Skin of body (tissue), 2 donors: ENCODE results near the gene CPTP. TPM values are rescaled to one million over a fixed set of nuclear protein-coding genes. Genes with fewer than 3 reads are reported as not detected.

ENCODE experiments used
- DNase-seq: peaks from one replicate; lab custom pipeline; 2025; lab: John Stamatoyannopoulos, UW
- total RNA-seq: library from RNA; depleted of rRNA; stranded (reverse); fragments of >200 nt; gene quantifications from one replicate; pipeline ENCODE4 v1.2.3, GENCODE V29; 2014

CPTP gene
- total RNA-seq, 1 donor from 2014 or later: 8.7 TPM

DNA sequence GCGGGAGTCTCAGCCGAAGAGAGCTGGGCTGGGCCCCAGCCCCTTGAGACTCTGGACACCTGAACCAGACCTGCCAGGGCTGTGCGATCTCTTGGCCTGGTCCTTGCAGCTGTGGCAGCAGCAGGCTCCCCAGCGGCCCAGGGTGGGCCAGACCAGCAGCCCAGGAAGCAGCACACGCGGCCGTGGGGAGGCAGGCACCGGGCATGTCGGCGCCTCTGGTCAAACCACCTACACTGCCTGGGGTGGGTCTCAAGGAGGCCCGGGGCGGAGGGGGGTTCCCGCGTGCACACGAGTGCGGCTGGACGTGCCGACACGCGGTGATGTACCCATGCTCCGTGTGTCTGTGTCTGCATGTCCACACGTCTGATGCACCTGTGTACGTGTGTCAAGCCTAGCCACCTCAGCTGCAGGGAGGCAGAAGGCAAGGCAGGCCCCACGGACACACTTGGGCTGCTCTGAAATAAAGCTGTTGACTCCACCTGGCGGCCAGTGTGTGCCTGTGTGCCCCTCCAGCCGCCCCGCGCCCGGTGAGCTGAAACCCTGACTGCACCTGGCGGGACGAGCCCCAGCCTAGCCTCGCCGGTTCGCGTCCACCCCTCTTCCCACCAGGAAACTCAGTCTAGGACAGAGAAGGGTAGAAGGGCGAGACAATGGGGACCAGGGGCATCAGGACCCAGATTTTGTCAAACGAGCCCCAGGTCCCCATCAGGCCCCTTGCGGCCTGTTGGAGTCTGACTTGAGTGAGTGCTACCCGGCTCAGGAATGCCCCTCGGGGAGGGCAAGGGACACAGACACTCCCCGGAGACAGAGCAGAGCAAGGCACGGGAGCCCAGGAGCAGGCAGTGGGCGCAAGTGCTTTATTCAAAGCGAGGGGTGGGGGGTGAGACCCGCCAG lies 32.8 kb upstream of the CPTP start:
- no peak for DNase-seq

DNA sequence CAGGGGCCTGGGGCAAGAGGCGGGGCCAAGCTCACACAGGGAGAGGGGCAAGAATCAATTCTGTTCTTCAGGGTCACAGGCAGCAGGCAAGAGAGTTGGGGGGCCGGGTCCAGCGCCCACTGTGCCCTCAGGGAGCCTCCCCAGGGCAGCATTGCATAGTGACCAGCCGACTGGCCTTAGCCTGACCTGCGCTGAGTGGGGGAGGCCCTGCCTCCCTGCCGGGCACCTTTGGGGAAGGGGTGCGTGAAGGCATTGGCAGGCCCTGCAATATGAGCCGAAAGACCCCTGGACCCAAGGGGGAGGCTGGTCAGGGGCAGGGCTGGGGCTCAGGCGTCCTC lies 32.2 kb upstream of the CPTP start:
- no peak for DNase-seq

DNA sequence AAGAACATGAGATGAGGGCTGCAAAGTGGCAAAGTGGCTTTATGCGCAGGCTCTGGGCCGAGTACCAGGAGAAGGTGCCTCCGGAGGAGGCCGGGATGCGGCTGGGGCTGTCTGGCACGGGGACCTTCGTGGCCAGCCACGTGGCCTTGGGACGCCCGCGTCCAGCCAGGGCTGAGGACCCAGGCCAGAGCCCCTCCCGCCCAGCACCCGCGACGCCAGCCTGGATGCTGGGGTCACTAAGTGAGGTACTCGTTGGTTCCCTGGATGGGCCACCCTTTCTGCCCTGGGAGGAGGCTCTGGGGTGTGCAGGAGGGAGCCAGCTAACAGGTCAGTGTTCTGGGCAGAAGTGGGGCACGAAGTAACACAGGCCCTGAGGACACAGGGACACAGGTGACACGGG lies 31.8 kb upstream of the CPTP start:
- DNase-seq: no peak

DNA sequence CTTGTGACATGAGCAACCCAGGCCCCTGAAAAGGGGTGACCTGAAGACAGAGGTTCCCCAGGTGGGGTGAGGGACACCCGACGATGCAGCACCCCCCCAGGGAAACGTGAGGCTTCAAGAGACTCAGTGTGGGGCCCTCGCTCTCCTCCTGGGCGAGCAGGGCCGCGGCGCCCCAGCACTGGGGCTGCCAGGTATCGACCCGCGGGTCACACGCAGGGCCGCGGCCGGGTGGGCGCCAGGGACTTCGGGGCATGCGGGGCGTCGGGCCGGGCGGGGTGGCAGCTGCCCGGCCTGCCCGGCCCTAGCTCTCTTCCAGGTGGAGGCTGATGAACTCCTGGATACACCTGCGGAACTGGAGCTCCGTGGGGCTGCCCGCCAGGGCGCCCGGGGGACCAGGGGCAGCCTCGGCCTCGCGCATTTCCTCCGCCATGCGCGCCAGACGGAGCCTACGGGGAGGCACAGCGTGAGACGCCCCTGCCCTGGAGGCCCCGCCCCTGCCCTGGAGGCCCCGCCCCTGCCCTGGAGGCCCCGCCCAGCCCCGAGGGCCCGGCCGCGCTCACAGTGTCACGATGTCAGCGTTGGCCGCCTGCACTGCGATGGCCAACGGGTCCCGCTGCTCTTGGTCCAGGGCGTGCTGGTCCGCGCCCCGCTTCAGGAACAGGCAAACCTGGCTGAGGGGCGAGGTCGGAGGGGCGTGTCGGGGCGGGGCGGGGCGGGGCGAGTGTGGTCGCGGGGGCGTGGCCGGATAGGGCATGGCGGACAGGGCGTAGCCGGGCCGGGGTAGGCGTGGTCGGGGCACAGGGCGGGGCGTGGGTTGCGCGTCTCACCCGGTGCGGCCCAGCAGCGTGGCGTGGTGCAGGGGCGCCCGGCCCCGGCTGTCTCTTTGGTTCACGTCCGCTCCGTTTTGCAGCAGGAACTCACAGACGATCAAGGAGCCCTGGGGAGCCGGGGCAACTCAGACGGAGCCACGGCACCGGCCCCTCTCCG lies 31.0 kb upstream of the CPTP start:
- DNase-seq: no peak

DNA sequence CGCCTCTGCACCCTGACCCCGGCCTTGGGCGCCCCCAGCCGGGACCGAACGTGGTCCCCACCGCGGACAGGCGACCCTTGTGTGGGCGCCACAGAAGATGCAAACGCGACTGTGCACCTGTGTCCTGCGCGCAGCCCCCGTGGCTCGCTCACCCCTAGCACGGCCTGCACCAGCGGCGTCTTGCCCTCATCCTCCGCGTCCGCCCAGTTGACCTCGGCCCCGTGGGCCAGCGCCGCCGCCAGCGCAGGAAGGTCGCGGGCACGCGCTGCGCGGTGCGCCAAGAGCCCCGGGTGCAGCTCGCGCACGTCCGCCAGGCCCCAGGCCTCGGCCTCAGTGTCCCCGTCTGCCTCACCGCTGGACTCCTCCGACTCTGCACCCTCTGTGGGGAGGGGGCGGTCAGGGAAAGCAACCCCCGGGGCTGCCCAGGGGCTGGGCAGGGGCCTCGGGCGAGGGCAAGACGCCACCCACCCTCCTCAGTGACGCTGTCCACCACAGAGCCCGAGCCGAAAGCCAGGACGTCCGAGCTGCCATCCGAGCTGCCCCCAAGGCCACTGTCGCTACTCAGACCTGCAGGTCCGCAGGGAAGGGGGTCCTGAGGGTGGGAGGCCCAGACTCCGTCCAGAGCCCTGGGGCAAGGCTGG lies 30.2 kb upstream of the CPTP start:
- no peak for DNase-seq

DNA sequence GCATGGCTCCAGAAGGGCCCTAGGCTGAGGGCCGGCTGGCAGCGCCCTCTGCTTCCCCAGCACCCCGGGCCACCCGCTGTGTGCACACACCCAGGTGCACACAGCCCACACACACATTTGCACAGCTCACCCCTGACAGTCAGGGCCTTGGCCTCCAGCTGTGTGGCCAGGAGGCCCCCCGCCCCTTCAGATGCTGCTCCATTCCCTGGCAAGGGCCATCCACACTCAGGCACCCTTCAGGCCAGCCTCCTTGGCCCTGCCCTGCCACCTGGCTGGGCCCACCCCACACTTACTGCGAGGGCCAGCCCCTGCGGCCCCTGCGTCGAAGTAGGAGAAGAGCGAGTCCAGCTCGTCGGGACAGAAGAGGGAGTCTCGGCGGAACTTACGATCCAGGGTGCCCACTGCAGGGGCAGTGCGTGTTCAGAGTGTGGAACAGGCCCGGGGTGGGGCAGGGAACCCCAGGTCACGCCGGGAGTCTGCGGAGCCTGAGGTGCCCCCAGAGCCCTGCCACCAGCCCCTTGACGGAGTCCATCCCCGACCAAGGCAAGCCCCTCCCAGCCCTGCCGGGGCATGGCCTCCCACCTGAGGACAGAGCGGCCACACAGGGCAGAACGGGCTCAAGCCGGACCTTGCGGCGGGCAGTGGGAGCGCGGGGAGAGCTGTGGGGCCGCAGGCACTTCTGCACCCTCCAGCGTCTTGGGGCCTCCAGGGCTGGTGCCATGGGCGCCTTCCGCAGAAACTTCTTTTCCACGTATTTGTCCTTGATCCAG lies 29.3 kb upstream of the CPTP start:
- DNase-seq: no peak

DNA sequence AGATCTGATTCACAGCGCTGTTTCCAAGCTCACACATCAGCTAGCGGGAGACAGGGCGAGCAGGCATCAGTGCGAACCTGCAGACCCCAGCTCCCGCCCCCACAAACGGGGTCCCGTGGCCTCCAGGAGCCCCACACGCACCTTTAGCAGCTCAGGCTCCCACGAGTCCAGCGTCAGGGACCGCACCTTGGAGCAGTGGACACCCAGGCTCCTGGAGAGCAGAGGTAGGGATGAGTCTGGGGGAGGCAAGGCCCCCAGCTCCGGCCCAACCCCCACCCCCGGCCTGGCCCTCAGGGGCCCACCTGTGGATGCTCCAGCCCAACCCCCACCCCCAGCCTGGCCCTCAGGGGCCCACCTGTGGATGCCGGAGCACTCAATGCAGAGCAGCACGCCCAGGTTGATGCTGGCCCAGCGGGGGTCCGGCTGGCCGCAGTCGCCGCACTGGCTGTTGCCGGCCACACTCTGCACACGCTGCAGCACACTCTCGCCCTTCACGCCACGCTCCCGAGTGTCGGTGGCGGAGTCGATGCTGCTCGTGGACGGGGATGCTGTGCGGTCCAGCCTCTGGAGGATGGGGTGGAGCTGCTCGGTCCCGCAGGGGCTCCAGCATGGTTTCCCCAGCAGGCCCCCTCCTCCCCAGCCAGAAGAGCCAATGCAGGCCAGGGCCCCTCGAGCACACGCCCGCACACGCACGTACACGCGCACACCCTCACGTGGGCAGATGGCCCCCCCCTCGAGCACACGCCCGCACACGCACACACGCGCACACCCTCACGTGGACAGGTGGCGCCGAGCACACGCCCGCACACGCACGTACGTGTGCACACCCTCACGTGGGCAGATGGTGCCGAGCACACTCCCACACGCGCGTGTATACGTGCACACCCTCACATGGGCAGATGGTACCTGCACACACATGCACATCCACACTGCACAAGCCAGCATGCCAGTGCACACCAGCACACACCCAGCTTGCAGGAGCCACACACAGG lies 28.2 kb upstream of the CPTP start:
- DNase-seq: no peak

DNA sequence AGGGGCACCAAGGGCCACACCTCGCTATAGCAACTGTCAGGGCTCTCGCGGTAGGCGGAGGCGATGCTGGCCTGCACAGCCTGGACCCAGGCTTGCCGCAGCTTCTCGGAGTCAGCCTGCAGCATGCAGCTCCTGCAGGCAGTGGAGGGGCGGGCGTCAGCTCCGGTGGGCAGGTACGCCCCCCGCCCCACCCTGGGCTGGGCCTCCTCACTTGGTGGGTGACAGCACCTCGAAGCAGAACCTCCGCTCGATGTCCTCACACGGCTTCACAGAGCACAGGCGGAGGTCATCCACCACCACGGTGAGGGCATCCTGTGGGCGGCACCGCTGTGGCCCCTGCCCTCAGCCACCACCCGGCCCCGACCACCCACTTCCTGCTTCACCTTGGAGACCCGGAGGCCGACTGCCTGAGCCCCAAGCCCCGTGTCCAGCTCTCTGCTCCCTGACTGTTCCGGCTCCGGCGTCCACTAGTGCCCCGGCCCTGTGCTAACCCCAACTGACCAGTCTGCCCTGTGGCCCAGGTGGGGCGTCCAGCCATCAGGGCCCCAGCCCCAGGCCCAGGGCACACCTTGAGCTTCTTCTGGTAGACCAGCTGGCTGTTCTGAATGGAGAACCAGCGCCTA lies 26.7 kb upstream of the CPTP start:
- DNase-seq: no peak

DNA sequence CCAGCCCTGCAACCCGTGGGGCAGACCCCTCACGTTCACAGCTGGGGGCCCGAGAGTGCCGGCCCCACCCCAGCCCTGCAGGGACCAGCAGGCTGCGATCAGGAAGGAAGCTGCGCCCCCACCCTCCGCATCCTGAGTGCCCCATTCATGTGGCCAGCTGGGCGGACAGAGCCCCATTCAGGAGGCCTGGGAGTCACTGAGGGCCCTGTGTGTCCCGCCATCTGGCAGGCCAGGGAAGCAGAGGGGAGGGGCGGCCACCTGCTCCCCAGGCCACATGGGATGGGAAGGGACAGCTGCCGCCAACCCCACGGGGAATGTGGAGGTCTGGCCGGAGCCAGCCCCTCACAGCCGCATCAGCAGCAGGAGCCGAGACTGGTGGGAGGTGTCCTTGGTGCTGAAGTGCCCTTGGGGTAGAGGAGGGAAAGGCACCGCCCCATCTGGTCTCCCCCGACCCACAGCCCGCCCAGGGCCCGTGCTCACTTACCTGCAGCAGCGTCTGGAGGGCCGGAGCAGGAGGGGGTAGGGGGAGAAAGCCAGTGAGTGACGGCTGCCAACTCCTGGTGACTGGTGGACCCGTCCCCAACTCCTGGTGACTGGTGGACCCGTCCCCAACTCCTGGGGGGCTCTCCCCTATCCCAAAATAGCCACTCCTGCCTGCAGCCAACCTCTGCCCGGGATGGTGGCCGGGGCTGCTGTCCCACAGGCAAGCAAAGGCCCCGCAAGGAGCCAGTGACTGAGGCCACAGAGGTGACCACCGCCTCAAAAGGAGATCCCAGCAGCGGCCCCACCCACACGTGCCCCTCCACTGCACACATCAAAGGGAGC lies 25.5 kb upstream of the CPTP start:
- no peak for DNase-seq

DNA sequence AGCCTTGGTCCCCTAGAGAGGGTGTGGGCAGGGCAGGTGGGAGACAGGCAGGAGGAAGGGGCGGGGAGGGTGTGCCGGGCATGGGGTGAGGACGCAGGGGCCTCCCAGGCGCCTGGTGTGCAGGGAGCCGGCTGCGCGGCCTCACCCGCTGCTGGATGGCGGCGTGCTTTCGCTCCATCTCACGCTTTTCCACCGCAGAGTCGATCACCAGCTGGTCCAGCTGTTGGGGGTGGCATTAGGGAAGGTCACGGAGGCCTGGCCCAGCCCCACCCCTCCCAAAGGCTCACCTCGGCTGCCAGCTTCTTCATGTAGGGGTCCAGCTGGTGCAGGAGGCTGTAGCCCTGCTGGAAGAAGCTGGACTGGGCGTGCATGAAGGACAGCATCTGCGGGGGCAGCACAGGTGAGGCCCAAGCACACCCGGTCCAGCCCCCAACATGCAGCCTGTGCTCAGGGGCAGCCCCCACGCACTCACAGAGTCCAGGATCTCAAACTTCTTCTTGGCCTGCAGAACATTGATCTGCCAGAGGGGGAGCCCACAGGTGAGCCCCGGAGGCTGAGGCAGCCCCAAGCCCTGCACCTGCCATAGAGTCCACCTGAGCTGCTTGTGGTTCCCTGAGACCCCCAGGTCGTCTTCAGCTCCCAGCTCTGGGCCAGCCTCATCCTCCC lies 24.8 kb upstream of the CPTP start:
- DNase-seq: no peak

DNA sequence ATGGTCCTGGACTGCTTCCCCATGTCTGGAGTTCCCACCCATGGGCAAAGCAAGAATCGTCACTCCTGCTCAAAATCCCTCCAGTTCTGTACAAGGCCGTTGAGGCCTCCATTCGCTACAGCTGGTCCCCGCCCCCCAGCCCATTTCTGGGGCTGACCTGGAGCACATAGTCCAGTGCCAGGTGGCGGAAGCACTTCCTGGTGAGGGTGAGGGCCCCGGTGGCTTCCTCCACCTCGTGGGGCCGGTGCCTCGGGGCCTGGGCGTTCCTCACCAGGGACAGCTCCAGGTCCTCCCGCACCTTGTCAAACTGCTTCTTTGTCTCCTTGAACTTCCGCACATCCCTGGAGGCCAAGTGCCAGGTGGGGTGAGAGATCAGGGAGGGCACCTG lies 24.3 kb upstream of the CPTP start:
- DNase-seq: no peak

DNA sequence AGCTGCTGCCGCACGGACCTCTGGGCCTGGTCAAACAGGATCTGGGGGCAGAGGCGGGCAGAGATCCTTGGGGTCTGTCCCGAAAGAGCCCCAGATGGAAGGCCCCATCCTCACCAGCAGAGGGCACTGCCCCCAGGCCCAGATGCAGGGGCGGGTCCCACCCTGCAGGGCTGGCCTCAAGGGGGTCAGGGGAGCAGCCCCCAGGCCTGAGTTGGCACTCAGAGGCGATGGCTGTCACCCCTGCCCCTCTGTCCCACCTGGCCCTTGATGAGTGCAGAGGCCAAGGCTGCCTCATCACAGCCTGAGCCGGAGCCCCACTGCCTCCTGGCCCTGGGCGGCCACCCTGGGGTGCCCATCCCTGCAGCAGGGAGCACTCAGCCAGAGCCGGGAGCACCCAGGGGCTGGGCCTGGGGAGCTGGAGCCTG lies 22.6 kb upstream of the CPTP start:
- DNase-seq: no peak

DNA sequence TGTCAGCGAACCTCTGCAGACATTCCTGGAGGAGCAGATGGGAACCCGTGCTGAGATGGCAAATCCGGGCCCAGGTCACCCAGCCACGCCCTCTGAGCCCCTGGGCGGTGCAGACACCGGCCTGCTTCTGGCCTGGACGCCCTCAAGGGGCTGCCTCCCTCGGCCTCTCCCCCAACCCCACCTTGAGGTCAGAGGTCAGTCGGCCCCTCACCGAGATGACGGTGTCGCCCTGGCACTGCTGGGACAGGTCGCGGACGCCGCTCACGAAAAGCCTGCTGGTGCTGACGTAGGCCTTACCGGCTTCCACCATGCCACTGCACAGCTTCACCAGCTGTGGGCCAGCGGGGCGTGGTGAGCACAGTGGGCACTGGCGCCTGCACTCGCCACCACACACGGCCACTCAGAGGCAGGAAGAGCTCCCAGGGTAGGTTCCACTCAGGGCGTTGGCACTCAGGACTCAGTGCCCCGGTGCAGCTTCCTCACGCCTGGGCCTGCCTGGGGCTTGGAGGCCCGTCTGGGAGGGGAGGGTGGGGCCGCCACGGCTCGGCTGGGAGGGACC lies 21.6 kb upstream of the CPTP start:
- DNase-seq: no peak

DNA sequence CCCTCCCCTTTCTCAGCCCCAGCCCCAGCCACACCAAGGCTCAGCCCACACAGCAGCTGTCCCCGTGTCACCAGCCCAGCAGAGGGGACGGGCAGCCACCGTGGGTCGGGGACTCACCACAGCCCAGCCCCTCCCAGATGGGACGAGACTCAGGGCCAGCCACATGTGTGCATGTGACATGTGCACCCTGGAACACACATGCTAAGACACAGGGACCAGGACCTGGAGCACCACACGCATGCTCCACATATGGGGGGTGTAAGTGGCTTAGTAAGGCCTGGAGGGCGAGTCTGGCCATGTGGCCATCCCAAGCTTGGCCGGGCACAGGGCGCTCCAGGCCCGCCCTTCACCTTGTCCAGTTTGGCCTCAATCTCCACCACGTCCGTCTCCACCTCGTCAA lies 20.9 kb upstream of the CPTP start:
- DNase-seq: no peak

DNA sequence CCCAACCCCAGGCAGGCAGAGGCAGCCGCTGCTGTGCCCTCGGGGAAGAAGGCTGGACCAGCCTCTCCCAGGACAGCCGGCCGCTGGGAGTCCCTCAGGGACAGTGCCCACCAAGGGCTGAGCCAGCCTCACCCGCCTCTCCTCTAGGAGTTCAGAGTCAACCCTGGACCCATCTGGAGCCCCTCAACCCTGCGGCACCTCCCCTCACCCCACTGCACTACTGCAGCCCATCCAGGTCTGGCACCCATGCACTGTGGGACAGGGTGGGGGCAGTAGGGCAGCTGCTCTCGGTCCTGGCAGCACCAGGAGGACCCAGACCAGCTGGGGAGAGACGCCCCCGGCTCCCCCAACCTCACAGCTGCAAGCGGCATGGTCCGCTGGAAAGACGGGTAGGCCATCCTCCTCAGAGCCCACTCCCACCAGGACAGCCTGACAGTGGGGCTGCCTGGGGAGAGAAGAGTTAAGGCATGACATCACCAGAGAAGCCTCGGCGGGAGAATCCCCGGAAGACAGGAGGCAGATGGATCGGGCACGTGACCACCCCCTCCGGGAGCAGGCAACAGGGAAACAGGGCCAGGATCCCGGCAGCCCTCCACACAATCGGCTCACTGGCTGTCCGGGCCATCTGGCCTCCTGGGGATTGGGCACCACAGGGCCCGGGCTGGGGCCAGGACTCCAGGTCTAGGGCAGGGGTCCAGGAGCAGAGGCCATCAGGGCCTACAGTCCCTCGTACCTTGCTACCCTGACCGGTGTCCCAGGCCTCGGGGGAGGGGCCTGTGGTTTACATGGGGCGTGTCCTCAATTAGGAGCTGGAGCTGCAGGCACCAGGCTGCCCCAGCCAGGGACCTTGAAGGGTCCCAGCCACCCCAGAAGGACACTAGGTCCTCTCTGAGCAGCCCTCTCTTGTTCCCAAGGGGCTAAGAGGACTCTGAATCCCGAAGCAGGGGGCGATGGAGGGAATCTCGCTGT lies 20.0 kb upstream of the CPTP start:
- peak; percentile 68 for DNase-seq

DNA sequence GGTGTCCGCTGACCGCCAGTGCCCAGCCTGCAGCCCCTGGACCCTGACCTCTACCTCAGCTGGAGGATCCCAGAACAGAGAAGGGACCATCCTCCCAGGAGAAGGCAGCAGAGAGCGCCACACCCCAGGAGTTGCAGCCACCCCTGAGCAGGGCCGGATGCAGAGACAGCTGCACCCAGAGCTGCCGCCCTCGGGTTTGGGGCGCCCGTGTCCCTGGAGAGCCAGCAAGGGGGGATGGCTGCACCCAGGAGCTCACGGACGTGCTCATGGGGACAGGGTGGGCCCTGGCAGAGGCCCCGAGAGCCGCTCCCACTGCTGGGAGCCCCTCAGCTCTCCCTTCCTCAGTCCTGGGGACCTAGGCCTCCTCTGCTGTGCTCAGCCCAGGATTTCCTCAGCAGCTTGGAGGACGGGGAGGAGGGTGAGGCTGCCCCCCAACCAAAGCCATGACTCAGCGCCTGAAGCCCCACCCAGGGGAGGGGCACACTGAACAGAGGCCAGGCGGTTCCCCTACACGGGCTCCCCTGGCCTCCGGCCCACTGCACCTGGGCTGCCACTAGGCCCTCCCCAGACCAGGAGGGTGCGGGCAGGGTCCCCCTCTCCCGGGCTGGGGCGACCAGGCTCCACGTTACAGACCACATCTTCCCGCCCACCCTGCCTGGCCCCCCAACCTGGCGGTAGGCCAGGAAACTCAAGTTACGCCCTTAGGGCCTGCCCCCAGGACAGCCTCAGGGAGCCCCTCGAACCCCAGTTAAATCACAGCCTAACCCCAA lies 19.1 kb upstream of the CPTP start:
- no peak for DNase-seq
